ENCODE data around the gene MIOX. TPM values are rescaled to one million over a fixed set of nuclear protein-coding genes. Genes with fewer than 3 reads are reported as not detected.

The MIOX gene
- total RNA-seq, 4 donors from 2014 or later: not detected

DNA sequence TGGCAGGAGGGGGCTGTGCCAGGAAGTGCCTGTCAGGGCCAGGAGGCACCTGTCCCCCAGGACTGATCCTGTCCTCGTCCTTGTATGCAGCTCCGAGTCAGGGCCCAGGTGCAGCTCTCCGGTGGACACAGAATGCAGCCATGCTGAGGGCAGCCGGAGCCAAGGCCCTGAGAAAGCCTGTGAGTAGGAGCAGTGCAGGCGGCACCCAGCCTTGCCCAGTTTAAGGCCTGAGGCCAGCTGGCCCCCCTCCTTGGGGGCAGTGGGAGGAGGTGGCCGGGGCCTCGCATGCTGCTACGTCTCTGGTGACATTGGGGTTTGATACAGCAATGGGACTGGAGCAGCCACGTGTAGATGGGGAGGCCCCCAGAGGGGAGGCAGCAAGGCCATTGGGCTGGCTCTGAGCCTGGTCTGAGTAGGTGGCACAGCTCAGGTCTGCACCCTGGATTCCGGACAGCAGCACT lies 46.8 kb upstream of the MIOX start:
- no peaks in the 10 kb centered on the region for H3K27me3 ChIP-seq
- peak in 1 of 2 donors; percentile 56 for DNase-seq (ENCODE audit: low spot score in 2 of 2)
- no peak overlapping the region for H3K4me3 ChIP-seq
- WGBS: 90% methylated on average over 4 of the region's 10 CpGs
- TF ChIP-seq EP300 (IDR thresholded peaks at IDR 0.05): no peak
- no peak for TF ChIP-seq POLR2A (IDR thresholded peaks at IDR 0.05)
- H3K9me3 ChIP-seq: no peaks in the 10 kb centered on the region
- H3K4me1 ChIP-seq: peaks cover 6% of the 10 kb centered on the region
- H3K36me3 ChIP-seq: peaks cover 68% of the 10 kb centered on the region
- H3K27ac ChIP-seq: no peak overlapping the region

GRCh38 chr22:50440544-50441249 lies 46.0 kb upstream of the MIOX start:
- Histone ChIP-seq H3K36me3 (peaks cover 68% of the 10 kb centered on the region), H3K27ac (no peak overlapping the region), H3K9me3 (no peaks in the 10 kb centered on the region), H3K4me1 (no peaks in the 10 kb centered on the region), H3K27me3 (no peaks in the 10 kb centered on the region), H3K4me3 (no peak overlapping the region)
- WGBS: 89% methylated on average over 13 of the region's 26 CpGs
- TF ChIP-seq, protein P1, sequence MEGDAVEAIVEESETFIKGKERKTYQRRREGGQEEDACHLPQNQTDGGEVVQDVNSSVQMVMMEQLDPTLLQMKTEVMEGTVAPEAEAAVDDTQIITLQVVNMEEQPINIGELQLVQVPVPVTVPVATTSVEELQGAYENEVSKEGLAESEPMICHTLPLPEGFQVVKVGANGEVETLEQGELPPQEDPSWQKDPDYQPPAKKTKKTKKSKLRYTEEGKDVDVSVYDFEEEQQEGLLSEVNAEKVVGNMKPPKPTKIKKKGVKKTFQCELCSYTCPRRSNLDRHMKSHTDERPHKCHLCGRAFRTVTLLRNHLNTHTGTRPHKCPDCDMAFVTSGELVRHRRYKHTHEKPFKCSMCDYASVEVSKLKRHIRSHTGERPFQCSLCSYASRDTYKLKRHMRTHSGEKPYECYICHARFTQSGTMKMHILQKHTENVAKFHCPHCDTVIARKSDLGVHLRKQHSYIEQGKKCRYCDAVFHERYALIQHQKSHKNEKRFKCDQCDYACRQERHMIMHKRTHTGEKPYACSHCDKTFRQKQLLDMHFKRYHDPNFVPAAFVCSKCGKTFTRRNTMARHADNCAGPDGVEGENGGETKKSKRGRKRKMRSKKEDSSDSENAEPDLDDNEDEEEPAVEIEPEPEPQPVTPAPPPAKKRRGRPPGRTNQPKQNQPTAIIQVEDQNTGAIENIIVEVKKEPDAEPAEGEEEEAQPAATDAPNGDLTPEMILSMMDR (IDR thresholded peaks at IDR 0.05): no peak
- TF ChIP-seq POLR2A (IDR thresholded peaks at IDR 0.05) (no peak), POLR2AphosphoS5 (IDR thresholded peaks at IDR 0.05) (no peak), EP300 (IDR thresholded peaks at IDR 0.05) (no peak)
- peak in 1 of 2 donors; percentile 60 for DNase-seq (ENCODE audit: low spot score in 2 of 2)

DNA sequence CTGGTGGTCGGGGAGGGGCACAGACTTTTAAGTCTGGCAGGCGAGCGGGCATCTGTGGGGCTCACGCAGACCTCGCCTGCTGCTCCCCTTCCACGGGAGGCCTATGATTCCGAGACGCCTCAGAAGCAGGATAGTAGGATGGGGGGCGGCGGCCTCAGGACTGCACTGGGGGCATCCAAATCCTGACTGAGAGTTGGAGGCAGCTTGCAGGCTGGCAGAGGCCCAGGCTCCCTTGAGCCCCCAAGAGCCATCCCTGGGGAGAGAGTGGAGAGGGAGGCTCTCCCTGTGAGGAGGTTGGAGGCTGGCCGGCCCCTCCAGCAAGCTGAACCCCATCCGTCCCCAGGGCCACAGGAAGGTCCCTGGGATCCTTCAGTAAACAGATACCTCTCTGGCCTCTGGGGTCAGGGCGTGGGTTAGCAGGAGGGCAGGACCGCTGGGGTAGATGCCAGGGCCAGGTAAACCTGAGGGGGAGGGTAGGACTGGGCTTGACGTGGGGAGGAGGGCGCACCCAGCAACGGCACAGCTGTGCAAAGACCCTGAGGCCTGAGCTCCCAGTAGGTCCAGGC lies 45.1 kb upstream of the MIOX start:
- no peak for TF ChIP-seq EP300 (IDR thresholded peaks at IDR 0.05)
- TF ChIP-seq POLR2A (IDR thresholded peaks at IDR 0.05): no peak
- TF ChIP-seq, protein P1 (IDR thresholded peaks at IDR 0.05): no peak
- TF ChIP-seq POLR2AphosphoS5 (IDR thresholded peaks at IDR 0.05): no peak
- Histone ChIP-seq H3K36me3 (peaks cover 68% of the 10 kb centered on the region), H3K27me3 (no peaks in the 10 kb centered on the region), H3K27ac (no peak overlapping the region), H3K4me3 (no peak overlapping the region), H3K9me3 (no peaks in the 10 kb centered on the region), H3K4me1 (no peaks in the 10 kb centered on the region)
- 74% methylated on average over 9 of the region's 17 CpGs for WGBS
- DNase-seq (ENCODE audit: low spot score in 2 of 2): peak in 1 of 2 donors; percentile 64

DNA sequence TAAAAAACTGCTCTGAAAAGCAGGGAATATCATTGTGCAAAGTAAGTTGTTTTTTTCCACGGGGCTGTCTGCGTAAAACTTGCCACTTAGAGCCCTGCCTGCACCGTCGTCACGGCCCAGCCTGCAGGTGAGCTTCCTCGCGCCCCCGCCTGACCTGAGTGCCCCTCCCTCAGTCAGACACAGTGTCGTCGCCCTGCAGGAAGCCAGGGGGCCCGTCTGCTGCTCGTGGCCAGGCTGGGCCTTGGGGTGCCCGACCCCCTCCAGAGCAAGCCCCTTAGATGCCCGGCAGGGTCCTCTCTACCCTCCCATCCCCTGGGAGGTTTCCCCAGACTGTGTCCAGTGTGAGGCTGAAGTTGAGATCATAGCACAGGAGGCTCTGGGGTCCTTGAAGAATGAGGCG lies 43.5 kb upstream of the MIOX start:
- no peaks in the 10 kb centered on the region for H3K4me1 ChIP-seq
- DNase-seq (ENCODE audit: low spot score in 2 of 2): no peak
- H3K36me3 ChIP-seq: peaks cover 70% of the 10 kb centered on the region
- no peaks in the 10 kb centered on the region for H3K9me3 ChIP-seq
- WGBS: 77% methylated on average over 11 of the region's 15 CpGs
- H3K27me3 ChIP-seq: no peaks in the 10 kb centered on the region
- no peak overlapping the region for H3K4me3 ChIP-seq
- H3K27ac ChIP-seq: no peak overlapping the region
- TF ChIP-seq EP300 (IDR thresholded peaks at IDR 0.05): no peak
- no peak for TF ChIP-seq POLR2AphosphoS5 (IDR thresholded peaks at IDR 0.05)
- TF ChIP-seq, protein P1 (IDR thresholded peaks at IDR 0.05): no peak
- TF ChIP-seq POLR2A (IDR thresholded peaks at IDR 0.05): no peak

GRCh38 chr22:50443801-50444625 lies 42.6 kb upstream of the MIOX start:
- H3K4me3 ChIP-seq: no peak overlapping the region
- H3K9me3 ChIP-seq: no peaks in the 10 kb centered on the region
- DNase-seq (ENCODE audit: low spot score in 2 of 2): no peak
- TF ChIP-seq EP300 (IDR thresholded peaks at IDR 0.05): no peak
- TF ChIP-seq POLR2AphosphoS5 (IDR thresholded peaks at IDR 0.05): no peak
- TF ChIP-seq, protein P1 (IDR thresholded peaks at IDR 0.05): no peak
- no peak for TF ChIP-seq POLR2A (IDR thresholded peaks at IDR 0.05)
- 62% methylated on average over 13 of the region's 28 CpGs for WGBS
- H3K4me1 ChIP-seq: no peaks in the 10 kb centered on the region
- peaks cover 70% of the 10 kb centered on the region for H3K36me3 ChIP-seq
- no peak overlapping the region for H3K27ac ChIP-seq
- no peaks in the 10 kb centered on the region for H3K27me3 ChIP-seq

All from suprapubic skin (tissue), 4 donors.